A172 (cell line): Measurements from ENCODE around the gene MN1. TPM values are rescaled to one million over a fixed set of nuclear protein-coding genes. Genes with fewer than 3 reads are reported as not detected.

ENCODE experiments used
- DNase-seq: peaks from one replicate; pipeline ENCODE4 v3.0.0-alpha.2; 2015; ENCODE audit warnings: low spot score
- total RNA-seq: library from RNA; depleted of rRNA; stranded (reverse); fragments of >200 nt; shearing (Covaris generic); gene quantifications from 2 replicates; pipeline ENCODE4 v1.2.3, GENCODE V29; 2014

MN1 gene
- total RNA-seq, 1 experiment from 2014 or later = 2.3 TPM

DNA sequence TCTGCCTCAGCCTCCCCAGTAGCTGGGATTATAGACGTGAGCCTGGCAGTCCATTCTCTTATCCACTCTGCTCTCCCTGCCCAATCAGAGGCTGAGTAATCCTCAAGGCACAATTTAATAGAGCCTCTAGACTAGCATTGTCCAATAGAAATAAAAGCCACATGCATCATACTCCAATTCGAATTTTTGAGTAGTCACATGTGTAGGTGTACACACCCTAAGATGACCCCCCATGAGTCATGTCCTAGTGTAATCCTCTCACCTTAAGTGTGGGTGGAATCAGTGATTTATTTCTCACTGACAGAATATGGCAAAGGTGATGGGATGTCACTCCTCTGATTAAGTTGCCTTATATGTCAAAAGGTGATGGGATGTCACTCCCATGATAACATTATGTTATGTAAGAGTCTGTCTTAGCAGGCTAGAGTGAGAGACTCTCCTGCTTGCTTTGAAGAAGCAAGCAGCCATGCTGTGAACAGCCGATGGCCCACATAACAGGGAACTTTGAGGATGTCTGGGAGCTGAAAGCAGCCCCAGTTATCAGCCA, 61.3 kb downstream of the MN1 start:
- no peak for DNase-seq

DNA sequence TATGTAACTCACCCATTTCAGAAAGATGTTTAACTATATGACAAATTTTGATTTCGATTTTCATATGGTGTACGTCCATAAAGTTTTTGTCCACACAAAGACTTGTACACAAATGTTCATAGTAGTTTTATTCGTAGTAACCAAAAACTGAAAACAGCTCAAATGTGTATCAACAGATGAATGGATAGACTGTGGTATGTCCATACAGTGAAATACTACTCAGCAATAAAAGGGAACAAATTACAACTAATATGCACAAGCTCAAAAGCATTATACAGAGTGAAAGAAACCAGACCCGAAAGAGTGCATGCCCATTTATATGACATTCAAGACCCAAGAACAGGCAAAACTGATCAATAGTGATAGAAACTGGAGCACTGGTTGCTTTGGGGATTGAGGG, 64.0 kb downstream of the MN1 start:
- no peak for DNase-seq

DNA sequence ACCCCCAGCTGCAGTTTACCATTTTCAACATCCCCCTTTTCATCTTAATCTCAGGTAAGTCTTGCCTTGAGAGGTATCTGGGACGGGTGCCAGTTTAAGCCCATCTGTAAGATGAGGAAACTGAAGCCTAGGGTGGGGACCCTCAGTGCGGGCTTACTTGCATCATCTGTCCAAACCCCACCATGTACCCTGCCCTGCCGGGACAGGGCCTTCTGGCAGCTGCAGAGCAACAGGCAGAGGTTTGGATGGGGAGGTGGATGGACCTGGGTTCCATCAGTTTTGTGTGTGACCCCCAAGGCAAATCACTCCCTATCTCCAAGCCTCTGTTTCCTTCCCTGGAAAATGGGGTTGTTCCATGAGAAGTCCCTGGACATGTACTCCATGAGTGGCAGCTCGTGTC, 67.5 kb downstream of the MN1 start:
- no peak for DNase-seq

DNA sequence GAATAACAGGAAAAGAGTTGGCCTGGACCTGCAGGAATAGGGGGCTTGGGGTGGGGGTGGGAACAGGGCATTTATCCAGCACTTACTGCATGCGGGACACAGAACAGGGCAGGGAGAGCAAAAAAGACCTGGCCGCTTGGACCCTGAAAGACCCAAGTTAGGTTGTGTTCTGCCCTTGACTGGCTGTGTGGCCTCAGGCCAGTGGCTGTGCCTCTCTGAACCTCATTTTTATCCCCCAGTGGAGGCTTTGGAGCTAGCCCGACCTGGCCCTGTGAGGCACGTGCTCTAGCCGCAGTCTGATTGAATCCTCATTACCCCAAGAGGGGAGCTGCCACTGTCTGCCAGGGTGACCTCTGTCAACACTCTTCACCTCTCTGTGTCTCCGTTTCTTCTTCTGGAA, 68.7 kb downstream of the MN1 start:
- DNase-seq = no peak

DNA sequence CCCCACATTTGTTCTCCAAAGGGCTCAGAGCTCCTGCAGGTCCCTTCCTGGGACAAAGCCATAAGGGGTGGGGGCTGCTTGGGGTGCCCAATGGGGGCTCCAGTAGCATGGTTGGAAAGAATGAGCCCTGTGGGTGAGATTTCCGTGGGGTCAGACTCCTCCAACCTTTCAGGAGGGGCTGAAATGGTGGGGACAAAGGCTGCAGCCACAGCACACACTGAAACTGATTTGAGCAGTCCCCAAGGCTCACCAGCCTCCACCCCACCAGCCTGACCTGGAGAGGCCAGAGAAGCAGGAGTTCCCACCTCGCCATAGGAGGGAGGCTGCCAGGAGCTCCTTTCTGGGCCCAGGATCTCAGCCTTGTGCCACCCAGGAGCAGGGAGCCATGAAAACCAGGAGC, 69.2 kb downstream of the MN1 start:
- DNase-seq = no peak

DNA sequence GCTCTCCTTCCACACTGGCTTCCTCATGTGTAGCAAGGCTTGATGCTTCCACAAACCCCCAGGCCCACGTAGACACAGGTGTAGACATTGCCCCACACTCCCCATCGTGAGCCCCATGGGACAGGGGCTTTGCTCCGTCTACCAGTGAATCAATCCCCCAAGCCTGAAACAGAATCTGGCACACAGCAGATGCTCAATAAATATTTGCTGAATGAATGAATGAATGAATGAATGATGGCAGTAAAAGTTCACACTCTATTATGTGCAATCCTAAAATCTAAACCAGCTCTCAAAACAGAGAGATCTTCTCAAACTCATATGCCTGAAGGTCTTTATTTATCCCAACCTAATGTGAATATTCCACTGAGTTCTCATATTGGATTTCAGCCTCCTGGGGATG, 69.9 kb downstream of the MN1 start:
- DNase-seq = no peak

DNA sequence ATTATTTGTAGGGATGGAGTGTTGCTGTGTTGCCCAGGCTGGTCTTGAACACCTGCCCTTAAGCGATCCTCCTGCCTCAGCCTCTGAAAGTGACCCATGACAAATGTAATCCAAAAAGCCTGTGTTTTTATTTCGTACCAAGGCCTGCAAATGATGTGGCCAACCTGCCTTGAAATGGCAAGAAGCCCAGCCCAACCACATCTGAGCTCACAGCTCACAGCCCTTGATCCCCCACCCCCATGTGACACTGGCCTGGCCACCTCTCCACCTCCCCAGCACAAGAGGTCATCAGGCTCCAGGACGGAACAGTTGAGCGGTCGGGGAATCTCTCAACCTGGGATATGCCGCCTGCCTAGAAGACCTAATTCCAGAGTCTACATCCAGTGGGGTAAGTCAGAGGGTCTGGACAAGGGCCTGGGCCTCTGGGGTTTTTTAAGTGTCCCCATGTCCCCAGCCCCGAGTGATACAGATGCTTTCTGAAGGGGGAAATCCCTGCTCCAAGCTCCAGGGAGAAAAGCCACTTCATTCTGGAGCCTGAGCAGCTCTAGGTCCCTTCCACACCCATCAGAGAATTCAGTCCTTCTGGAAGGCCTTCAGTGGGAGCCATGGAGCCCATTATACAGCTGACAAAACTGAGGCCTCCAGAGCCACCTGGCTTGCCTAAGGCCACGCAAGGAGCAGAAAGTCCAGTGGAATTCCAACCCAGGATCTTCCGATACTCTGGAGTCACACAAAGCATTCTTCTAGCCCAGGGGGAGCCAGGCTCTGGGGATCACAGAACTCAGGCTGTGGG, 70.7 kb downstream of the MN1 start:
- no peak for DNase-seq

DNA sequence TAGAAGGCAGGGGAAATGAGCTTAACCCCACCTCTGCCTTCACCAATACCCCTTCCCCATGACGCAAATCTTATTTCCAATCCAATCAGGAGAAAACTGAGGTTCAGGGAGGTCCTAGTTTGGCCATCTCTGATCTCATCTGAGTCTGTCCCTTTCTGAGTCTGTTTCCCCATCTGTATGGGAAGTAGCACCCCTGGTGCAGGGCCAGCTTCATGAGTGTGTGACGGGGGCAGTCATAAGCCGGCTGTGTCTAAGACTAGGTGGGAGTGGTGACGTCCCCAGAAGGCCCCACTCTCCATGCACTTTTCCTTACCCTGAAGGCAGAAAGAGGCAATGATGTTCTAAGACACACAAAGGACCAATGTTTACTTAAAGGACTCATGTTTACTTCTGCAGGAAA, 72.3 kb downstream of the MN1 start:
- no peak for DNase-seq

DNA sequence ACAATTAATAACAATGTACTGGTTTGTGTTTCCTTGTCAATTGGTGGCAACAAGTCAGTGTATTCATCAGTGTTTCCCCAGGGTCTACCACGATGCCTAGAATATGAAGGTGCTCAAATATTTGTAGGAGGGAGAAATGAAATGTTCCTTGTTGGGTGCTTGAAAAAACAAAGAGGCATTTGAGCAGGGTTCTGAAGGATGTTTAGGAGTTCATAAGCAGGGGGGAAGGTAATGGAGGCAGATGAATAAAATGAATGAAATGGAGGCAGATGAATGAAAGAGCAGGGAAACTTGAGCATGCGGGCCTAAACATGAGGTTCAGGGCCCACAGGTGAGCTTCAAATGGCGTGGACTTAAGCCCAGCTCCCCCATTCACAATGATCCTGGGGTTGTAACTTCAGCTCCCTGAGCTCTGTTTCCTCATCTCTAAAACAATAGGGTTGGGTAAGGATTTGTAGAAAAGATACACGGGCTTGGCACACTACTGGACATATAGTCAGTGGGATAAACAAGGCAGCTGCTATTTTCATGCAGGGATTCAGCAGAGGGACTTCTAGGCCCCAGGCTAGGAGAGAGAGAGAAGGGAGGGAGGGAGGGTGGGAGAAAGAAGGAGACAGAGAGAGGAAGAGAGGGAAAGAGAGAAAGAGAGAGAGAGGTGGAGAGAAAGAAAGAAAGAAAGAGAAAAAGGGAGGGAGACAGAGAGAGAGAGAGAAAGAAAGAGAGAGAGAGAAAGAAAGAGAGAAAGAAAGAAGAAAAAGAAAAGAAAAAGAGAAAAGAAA, 73.7 kb downstream of the MN1 start:
- no peak for DNase-seq

DNA sequence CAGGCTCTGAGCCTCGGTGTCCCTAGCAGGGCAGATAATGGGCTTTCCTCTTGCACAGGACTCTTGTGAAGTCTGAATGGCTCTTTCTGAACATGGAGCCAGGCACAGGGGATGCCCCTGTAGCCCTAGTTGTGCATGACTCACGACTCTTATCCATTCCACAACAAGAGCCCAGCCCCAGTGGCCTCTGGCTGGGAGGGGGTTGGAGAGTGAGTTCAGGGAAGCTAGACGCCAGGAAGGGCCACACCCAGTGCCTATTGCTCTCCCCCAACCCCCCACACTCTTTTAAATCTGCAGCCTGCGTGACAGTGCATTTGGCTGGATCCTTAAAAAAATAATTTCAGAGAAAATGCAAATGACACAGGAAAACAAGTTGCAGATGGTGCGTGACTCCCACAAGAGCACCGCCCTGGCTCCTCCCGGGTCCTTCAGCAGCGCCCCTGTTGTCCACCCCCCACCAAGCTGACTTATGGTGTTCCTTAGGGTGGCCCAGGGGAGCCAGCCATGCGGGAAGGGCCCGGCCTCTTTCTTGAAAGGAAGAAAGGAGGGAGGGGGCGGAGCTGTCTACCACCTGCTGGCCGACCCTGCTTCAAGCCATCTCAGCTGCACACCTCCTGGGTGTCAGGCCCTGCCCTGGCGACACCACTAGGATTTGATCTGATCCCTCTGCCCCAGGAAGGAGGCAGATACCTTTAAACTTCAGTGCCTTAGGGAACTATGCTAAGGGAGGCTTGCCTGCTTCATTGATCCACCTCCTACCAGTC, 74.7 kb downstream of the MN1 start:
- DNase-seq = peak; percentile 91

DNA sequence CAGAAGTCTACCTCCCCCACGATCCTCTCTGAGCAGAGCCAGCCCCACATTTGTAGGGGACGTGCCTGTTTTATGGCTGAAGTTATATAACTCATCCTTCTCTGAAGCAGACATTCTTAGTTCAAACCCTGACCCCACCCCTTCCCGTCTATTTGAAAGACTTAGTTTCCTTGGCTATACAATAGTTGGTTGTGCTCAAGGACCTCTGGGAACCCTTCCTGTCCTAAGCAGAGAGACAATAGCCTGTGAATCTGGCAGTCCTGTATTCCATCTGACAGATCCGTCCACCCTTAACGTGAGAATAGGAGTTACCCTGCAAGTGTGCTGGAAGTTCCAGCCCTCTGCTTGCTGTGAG, 75.2 kb downstream of the MN1 start:
- no peak for DNase-seq

DNA sequence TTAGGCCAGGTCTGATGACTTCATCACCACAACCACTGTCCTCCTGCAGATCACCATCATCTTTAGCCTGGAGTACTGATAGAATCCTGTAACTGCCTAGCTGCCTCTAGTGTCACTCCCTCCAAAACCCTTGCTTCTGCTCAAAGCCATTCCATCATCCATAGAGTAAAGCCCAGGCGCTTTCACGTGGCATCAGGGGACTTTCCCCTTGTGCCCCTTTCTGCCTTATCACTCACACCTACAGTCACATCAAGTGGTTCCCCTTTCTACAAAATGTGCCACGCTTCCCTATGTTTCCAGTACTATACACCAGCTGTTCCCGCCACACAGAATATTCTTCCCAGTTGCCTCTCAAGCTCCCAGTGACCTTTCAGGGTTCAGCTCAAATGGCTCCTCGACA, 75.9 kb downstream of the MN1 start:
- DNase-seq = no peak

DNA sequence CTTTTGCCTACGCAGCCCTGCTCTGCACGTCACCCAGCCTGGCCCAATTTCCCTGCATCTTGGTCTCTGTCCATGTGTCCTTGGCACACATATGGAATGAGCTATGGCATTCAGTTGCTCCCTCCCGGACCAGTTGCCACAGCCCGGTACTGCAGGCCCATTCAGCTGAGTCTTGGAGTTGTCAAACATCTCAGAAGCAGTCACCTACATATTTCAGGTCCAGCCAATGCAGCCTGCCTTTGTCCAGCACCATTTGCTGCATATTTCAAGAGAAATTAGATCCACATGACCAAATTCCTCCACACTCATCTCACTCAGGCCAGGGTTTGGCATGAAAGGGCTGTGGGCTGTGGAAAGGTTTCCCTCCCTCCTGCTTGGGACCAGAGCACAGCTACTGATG, 76.8 kb downstream of the MN1 start:
- DNase-seq = no peak

DNA sequence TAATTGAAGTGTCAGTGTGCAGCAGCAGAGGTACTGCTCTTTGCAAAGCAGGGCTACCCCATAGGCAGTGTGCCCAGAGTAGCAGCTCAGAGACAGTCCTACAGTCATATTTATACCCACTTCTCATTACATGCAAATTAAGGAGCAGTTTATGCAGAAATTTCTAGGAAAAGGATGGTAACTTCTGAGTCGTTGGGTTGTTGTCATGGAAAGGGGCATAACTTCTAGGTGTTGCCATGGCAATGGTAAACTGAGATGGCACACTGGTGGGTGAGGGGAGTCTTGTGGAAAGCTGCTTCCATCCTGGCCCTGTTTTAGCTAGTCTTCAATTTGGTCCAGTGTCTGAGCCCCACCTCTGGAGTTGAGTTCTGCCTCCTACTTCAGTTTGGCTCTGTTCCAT, 77.4 kb downstream of the MN1 start:
- no peak for DNase-seq

DNA sequence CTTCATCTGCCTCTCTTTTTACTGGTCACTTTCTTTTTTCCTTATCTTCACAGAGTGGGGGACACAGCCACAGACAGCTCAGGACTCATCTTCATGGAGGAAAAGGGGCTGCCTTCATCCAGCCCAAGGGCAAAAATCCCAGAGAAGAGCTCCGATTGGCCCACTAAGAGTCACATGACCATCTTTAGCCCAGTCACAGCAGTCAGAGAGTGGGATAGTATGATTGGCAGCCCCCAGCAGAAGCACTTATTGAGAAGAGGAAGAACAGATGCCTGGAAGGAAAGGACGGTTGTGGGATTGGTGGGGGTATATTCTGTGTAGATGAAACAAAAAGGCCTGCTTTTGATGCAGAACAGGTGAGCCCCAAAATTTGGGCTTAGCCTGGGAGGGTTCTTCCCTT, 77.8 kb downstream of the MN1 start:
- no peak for DNase-seq

DNA sequence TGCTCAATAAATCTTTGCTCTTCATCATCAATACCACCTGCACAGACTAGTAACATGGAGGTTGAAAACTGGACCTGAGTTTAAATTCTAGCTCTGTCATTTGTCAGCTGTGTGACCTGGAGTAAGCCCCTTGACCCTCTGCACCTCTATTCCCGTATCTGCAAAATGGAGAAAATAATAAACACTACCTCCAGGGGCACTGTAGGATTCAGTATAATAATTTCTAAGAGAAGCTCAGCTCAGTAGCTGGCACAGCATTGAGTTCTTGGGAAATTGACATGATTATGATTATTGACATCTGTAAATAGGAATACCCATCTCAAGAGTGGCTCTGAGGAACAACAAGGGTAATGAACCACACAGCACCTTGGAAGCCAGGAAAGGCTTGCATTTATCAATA, 78.4 kb downstream of the MN1 start:
- no peak for DNase-seq

DNA sequence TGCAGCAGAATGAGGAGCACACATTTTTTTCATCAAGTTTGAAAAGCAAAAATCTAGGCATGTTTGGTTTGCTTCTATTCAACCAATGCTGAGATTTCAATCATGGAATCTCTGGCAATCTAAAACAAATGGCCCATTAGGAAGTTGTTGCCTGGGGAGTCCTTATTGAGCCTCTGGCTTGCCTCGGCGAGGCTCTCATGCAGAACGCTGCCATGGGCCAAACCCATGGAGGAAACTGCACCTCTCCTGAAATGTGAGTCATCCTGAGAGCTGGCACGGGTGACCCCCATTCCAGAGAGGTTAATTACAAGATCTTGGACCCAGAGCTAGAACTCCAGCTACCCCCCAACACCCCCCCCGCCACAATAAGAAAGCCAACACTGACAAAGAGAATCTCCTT, 80.7 kb downstream of the MN1 start:
- peak; percentile 13 for DNase-seq

DNA sequence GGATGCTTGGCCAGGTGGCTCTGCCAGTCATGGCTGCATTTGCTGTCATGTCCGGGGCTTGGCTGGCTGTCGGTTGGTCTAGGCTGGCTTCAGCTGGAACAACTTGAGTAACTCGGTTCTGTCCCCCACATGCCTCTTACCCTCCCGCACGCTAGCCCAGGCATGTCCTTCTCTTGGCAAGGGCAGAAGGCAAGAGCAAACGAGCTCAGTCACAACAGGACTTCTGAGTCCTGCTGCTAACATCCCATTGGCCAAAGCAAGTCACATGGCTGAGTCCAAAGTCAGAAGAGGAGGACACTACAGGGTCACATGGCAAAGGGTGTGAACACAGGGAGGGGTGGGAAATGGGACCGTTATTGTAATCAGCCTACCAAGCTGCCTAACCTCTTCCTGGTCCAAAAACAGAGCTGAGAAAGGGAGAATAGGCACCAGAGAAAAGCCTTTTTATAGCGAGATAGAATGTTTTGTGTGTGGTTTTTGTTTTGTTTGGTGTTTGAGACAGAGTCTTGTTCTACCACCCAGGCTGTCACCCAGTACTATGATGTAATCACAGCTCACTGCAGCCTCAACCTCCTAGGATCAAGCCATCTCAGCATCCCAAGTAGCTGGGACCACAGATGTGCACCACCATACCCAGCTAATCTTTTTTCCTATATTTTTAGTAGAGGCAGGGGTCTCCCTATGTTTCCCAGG, 81.9 kb downstream of the MN1 start:
- DNase-seq = peak; percentile 48

DNA sequence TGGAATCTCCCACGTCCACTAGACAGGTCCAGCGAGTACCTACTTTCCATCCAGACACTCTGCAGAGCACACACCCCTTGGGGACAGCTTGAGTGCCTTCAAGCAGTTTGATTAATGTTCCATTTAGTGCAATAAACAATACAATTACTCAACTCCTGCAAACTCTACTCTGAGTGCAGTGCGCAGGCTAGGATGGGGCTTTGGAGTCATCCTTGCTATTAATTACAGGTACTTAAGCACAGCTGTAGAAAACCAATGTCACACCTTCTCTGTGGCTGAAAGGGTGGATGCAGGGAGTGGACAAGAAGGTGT, 82.6 kb downstream of the MN1 start:
- DNase-seq = no peak

DNA sequence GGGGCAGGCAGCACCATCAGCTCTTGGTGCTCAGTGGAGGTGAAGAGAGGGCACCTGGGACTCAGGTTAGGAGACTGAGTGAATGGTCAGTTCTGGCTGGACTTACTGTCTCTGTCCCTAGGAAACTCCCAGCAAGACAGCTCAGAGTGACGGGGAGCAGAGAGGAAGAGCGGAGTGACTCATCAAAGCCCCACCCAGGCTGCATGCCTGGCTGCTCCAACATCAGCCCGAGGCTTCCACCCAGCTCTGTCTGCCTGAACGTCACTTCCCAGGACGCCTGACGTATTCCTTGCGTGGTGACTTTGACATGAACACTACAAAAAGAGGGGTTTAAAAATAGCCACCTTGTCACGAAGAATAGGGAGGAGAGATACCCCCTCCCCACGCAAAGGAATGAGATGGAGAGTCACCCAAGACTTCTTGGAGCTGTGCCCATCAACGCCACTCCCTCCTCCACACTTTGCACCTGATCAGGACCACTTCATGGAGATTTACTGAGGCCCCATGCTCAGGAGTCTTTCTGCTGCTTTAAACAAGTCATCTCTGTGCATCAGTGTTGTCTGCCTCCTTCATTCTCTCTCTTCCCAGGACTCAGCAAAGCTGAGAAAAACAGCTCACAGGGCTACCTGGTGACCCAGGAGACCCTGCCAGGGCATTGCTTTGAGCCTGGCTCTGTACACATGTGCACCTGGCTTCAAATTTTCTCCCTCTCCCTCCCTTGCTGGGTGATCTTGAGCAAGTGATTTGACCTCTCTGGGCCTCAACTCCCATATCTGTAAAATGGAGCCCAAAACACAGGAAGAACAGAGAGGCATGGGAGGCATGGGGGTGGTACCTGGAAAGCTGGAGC, 83.1 kb downstream of the MN1 start:
- DNase-seq = peak; percentile 95

DNA sequence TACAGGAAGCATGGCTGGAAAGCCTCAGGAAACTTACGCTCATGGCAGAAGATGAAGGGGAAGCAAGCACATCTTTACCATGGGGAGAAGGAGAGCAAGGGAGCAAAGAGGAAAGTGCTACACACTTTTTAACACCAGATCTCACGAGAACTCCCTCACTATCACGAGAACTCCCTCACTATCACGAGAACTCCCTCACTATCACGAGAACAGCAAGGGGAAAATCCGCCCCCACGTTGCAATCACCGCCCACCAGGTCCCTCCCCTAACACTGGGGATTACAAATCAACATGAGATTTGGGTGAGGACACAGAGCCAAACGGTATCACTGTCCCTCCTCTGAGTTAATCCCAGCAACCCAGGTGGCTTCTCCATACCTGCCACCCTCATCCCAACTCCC, 84.5 kb downstream of the MN1 start:
- no peak for DNase-seq
